IPS-11a (cell line): ENCODE results near the gene COL15A1.

ENCODE experiments used
- H3K4me3 ChIP-seq: one replicate; pipeline ENCODE4 v1.5.1; 2013; ENCODE audit warnings: low read depth, low read length, control low read depth

COL15A1 gene

GRCh38 chr9:98992107-98992884 is 48.6 kb downstream of the COL15A1 start:
- H3K4me3 ChIP-seq, result no peak overlapping the region

- no peak overlapping the region for H3K4me3 ChIP-seq
Observed at GRCh38 chr9:98992885-98993569, 49.3 kb downstream of the COL15A1 start.

GRCh38 chr9:98993570-98993945 is 49.9 kb downstream of the COL15A1 start:
- no peak overlapping the region for H3K4me3 ChIP-seq

- no peak overlapping the region for H3K4me3 ChIP-seq
Observed at GRCh38 chr9:98994172-98995058, 50.7 kb downstream of the COL15A1 start.

- no peak overlapping the region for H3K4me3 ChIP-seq
Observed at GRCh38 chr9:98995059-98995671, 51.5 kb downstream of the COL15A1 start.

- H3K4me3 ChIP-seq, result no peak overlapping the region
Observed at GRCh38 chr9:98995971-98996504, 52.3 kb downstream of the COL15A1 start.

- no peak overlapping the region for H3K4me3 ChIP-seq
Observed at GRCh38 chr9:98997604-98998003, 53.9 kb downstream of the COL15A1 start.

GRCh38 chr9:98998441-98999151 is 54.9 kb downstream of the COL15A1 start:
- H3K4me3 ChIP-seq, result no peak overlapping the region

- H3K4me3 ChIP-seq, result no peak overlapping the region
Observed at GRCh38 chr9:98999152-98999525, 55.4 kb downstream of the COL15A1 start.

GRCh38 chr9:99000476-99001395 is 57.0 kb downstream of the COL15A1 start:
- H3K4me3 ChIP-seq, result no peak overlapping the region

GRCh38 chr9:99001892-99002291 is 58.2 kb downstream of the COL15A1 start:
- no peak overlapping the region for H3K4me3 ChIP-seq

GRCh38 chr9:99002706-99003105 is 59.0 kb downstream of the COL15A1 start:
- H3K4me3 ChIP-seq, result no peak overlapping the region

- no peak overlapping the region for H3K4me3 ChIP-seq
Observed at GRCh38 chr9:99003308-99003707, 59.6 kb downstream of the COL15A1 start.

- H3K4me3 ChIP-seq, result no peak overlapping the region
Observed at GRCh38 chr9:99004115-99004514, 60.4 kb downstream of the COL15A1 start.

GRCh38 chr9:99004717-99005460 is 61.2 kb downstream of the COL15A1 start:
- no peak overlapping the region for H3K4me3 ChIP-seq

- no peak overlapping the region for H3K4me3 ChIP-seq
Observed at GRCh38 chr9:99005651-99006050, 61.9 kb downstream of the COL15A1 start.

GRCh38 chr9:99006511-99006910 is 62.8 kb downstream of the COL15A1 start:
- H3K4me3 ChIP-seq, result no peak overlapping the region

- no peak overlapping the region for H3K4me3 ChIP-seq
Observed at GRCh38 chr9:99006979-99007378, 63.3 kb downstream of the COL15A1 start.
